Measurements from ENCODE around the gene CDT1.
A peak's percentile ranks its signal among the peaks of the same experiment; 100 is the strongest.
"Not testable (repeated sequence)": the region's sequence is repeated elsewhere in the genome, so short reads cannot be mapped to it uniquely, and the experiment has no call there.

The CDT1 gene

DNA sequence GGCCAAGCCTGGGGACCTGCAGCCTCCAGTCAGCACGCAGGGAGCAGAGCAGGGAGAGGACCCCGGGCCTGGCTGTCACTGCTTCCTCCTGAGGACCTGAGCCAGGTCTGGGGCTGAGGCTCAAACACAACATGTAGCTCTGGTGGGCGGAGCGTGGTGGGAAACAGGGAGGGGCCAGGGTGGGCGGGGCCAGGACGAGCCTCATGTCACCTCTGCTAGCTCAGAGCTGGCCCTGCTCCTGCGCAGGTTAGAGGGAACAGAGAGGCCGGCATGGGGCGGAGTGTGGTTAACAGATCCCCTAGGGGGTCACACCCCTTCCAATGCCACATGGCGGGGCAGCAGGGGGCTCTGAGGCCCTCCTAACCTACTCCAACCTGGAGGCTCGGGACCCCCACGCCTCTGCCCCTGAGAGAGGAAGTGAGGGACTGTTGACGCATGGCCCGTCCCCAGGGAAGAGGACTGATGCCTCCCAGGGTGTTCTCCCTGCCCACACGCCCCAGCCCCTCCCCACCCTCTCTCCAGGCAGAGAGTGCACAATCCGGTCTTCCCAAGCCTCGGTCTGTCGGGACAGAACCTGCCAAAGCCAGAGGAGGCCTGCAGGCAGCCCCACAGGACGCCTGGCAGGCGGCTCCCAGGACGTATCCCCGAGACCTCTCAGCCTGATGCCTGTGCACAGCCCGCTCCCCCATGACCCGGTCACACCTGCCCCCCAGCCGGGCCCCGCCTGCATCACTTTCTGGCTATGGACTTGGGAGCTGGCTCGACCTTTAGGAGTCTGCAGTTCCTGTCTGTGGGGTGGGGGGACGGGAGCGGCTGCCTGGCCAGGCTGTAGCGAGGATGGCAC lies 33.8 kb upstream of the CDT1 start:
- no peak for DNase-seq

DNA sequence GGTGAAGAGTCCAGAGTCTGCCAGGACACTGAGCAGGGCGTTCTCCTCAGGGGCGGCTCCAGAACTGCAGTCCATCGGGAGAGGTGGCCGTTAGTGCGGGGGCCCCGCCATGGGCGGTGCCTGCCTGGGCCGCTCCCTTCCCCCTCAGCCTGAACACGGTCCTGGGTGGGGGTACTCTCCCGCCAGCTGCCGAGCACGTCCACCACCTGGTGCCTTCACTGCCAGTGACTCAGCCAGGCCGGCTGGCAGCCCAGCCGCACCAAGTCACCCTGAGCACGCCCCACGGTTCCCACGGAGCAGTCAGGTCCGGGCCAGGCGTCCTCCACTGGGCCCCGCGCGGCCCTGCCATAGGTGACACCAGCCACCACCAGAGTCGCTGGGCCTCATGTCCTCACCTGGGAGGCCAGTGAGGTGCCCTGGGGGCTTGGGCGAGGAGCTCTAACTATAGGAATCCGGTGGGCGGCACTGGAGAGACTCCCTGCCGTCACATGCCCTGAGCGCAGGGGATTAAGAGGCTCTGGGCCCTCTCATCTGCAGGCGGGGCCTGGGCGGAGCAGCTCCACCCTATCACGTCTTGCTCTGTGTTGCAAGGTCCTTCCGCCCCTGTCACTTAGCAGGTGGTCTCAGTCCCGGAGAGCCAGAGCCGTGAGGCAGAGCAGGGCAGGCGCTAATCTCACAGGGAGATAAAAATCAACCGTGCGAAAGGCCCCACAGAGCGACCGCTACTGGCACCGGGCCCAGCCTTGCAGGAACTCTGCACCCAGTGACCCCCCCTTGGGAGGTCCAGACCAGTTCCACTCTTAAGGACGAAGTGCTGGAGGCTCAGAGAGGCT lies 32.9 kb upstream of the CDT1 start:
- no peak for DNase-seq

GRCh38 chr16:88771294-88771772 lies 32.3 kb upstream of the CDT1 start:
- no peak for DNase-seq

- not testable (repeated sequence) for DNase-seq
These were observed 31.8 kb upstream of the CDT1 start for GRCh38 chr16:88771781-88772180.

DNA sequence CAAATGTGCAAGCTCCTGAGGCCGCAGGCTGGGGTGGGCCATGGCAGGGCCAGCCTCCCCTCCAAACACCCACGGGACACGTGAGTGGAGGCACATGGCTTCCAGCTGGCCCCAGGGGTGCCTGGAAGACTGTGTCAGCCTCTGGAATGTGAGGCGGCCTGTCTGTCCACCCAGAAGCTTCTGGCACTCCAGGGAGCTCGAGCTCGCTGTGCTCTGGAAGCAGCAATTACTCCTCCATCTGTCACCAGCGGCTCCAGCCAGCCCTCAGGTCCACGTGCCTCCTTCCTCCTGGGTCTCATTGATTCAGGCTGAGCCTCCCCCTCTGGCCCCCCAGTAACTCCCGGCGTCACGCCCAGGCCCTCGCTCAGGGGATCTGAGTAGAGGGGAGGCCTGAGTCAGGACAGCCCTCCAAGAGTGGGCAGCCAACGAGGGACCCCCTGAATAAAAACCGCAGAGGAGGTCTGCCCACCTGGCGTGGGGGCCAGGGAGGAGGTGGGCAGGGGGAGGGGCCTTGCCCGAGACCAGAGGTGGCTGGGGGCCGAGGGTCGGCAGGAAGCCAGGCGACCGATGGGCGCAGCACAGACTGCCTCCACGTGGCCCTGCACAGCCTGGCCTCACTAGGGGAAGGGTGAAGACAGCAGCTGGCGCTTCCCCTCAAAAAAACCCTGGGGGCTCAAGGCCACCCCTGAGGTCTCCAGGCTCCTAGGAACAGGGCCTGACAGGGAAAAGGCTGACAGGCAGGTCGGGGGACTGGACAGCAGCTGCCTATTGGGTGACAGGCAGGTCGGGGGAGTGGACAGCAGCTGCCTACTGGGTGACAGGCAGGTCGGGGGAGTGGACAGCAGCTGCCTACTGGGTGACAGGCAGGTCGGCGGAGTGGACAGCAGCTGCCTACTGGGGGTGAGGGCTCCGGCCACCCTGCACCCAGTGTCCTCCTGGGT lies 30.4 kb upstream of the CDT1 start:
- no peak for DNase-seq

GRCh38 chr16:88773812-88774291 lies 29.7 kb upstream of the CDT1 start:
- no peak for DNase-seq

- DNase-seq, result no peak
These were observed 28.8 kb upstream of the CDT1 start for GRCh38 chr16:88774544-88775393.

- DNase-seq, result no peak
These were observed 27.8 kb upstream of the CDT1 start for GRCh38 chr16:88775825-88776224.

- DNase-seq, result no peak
These were observed 25.9 kb upstream of the CDT1 start for GRCh38 chr16:88777471-88778270.

DNA sequence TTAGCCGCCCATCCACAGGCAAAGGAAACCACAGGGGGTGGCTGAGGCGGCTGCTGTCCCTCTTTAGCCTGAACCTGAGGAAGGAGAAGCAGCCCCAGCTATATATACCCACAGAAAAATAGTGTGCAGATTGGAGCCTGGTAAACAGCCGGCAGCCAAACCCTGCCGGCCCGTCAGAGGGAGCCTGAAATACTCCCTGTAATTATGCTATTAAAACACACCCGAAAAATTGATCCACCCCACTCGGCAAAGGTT lies 25.4 kb upstream of the CDT1 start:
- DNase-seq, result no peak

DNA sequence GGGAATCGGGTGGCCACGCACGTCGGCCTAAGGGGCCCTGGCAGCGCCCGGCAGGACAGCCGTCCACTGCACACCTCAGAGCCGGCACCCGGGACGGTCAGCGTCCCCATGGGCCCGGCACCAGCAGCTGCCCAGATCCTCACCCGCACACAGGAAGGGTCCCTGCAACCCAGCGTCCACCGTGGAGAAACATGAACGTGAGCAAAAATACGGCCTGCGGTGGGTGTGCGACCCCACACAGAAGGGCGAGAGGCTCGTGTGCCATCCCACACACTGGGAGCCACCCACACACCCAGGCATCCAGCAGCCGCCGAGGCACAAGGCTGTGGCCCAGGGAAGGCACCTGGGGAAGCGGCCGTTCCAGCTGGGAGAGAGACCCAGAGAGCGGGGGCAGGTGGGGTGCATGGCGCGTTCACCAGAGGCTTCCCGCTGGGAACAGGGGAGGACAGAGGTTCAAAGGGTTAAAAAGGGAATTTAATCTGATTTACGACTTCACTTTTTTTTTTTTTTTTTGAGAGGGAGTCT lies 25.0 kb upstream of the CDT1 start:
- no peak for DNase-seq

DNA sequence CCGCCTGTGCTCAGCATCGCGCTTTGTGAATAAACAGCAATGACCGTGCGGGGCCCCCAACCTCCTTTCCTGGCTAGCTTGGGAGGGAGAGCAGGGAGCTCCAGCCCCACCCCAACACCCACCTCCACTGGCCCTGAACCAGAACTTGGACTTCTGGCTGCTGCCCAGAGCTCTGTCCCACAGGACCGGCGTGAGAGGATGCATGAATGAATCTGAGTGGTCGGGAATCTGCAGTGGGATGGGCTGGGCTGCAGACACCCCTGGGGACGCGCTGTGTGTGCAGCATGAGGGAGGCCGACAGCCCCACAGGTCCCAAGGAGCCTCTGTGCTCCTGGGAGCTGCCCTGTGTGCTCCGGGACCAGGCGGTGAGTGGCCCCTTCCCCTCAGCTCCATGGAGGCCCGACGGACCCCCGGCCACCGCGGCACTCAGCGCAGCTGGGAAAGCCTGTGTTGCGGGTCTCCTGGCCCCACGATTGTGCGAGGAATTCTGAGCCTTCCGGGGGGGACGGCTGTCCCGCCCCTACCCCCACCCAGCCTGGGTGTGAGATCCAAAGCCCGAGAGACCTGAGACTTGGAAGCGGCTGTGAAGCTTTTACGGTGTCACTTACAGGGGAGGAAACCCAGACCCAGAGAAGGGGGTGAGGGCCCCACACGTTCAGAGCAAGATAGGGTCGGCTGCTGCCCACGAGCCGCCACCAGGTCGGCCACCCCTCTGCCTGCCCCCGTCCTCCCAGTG lies 24.0 kb upstream of the CDT1 start:
- no peak for DNase-seq

GRCh38 chr16:88780142-88781062 lies 23.2 kb upstream of the CDT1 start:
- DNase-seq, result no peak

DNA sequence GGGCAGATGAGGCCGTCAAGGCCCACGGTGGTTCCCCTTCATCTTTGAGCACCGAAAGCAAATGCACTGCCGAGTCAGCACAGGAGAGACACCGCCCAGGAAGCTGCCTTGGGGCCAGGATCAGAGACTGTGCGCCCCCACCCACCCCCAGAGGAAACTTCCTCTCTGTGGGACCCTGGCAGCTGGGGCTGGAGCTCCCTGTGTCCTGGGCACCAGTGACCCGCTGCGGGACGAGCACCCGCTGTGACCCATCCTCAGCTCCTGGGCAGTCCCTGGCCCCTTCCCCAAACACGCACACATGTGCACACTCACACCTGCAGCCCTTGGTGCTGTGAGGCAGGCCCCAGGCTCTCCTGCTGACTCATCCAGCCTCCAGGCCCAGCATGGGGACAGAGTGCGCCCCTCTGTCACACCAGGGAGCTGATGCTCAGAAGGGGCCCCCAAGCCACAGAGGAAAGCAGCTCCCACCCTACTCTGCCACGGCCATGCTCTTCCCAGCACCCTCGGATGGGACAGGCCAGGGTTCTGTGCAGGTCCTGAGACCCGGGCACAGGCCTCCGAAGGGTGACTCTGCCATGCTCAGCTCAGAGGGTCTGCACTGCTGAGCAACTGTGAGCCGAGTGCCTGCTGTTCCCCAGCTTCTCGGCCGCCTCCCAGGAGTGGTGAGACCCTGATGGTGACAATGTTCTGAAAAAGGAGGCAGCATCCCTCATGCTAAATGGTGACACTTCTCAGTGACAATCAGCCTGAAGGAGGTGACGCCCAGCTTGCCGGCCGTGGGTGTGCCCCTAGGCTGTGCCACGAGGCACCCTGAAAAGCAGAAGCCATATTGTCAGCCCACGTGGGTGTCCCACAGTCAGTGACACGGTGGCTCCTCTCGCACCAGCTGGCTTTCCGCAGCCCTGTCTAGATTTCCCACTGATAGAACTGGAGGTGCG lies 22.2 kb upstream of the CDT1 start:
- DNase-seq, result peak; percentile 82

GRCh38 chr16:88782454-88783390 lies 20.9 kb upstream of the CDT1 start:
- DNase-seq, result peak; percentile 86

GRCh38 chr16:88783391-88784073 lies 20.1 kb upstream of the CDT1 start:
- DNase-seq, result no peak

Data from activated naive CD4-positive, alpha-beta T cell treated with Interleukin-2 at 50 U/mL for 16 hours (primary cell).